Limb (tissue), 2 donors: ENCODE data around the gene CCDC14.
"Not testable (repeated sequence)": the region's sequence is repeated elsewhere in the genome, so short reads cannot be mapped to it uniquely, and the experiment has no call there.

Source experiments
- DNase-seq, 2 donors: peaks; one replicate each; pipeline ENCODE4 v3.0.0-alpha.2; 2016; ENCODE audit errors: extremely low spot score in 2 of 2

The CCDC14 gene

GRCh38 chr3:123967260-123967659 is 6.2 kb upstream of the CCDC14 start:
- DNase-seq, result not testable (repeated sequence)

GRCh38 chr3:123966799-123967198 is 5.8 kb upstream of the CCDC14 start:
- DNase-seq, result not testable (repeated sequence)

GRCh38 chr3:123964793-123965192 is 3.8 kb upstream of the CCDC14 start:
- not testable (repeated sequence) for DNase-seq

- no peak for DNase-seq
Observed at GRCh38 chr3:123961508-123961856, 453 bp upstream of the CCDC14 start.

GRCh38 chr3:123953735-123954134 is 7.3 kb downstream of the CCDC14 start:
- DNase-seq, result no peak

- DNase-seq, result no peak
Observed at GRCh38 chr3:123952844-123953520, 8.0 kb downstream of the CCDC14 start.

- no peak for DNase-seq
Observed at GRCh38 chr3:123951522-123952447, 9.2 kb downstream of the CCDC14 start.

GRCh38 chr3:123949641-123950040 is 11.4 kb downstream of the CCDC14 start:
- no peak for DNase-seq

- DNase-seq, result no peak
Observed at GRCh38 chr3:123948449-123948848, 12.6 kb downstream of the CCDC14 start.

- no peak for DNase-seq
Observed at GRCh38 chr3:123947482-123947881, 13.5 kb downstream of the CCDC14 start.

GRCh38 chr3:123941542-123941941 is 19.5 kb downstream of the CCDC14 start:
- no peak for DNase-seq

- no peak for DNase-seq
Observed at GRCh38 chr3:123941121-123941520, 19.9 kb downstream of the CCDC14 start.

GRCh38 chr3:123939706-123940105 is 21.3 kb downstream of the CCDC14 start:
- no peak for DNase-seq

GRCh38 chr3:123936400-123936799 is 24.6 kb downstream of the CCDC14 start:
- DNase-seq, result no peak

GRCh38 chr3:123935830-123936229 is 25.2 kb downstream of the CCDC14 start:
- DNase-seq, result no peak

GRCh38 chr3:123934250-123934649 is 26.8 kb downstream of the CCDC14 start:
- no peak for DNase-seq

GRCh38 chr3:123930445-123930844 is 30.6 kb downstream of the CCDC14 start:
- DNase-seq, result no peak

- DNase-seq, result no peak
Observed at GRCh38 chr3:123929325-123929724, 31.7 kb downstream of the CCDC14 start.

GRCh38 chr3:123926396-123926795 is 34.6 kb downstream of the CCDC14 start:
- no peak for DNase-seq

- no peak for DNase-seq
Observed at GRCh38 chr3:123920868-123921267, 40.2 kb downstream of the CCDC14 start.

- no peak for DNase-seq
Observed at GRCh38 chr3:123920383-123920782, 40.6 kb downstream of the CCDC14 start.

GRCh38 chr3:123919353-123919752 is 41.7 kb downstream of the CCDC14 start:
- no peak for DNase-seq

- no peak for DNase-seq
Observed at GRCh38 chr3:123914829-123915228, 46.2 kb downstream of the CCDC14 start.
